AG04449 (cell line): ENCODE data around the gene PPP1R36.
A peak's percentile ranks its signal among the peaks of the same experiment; 100 is the strongest.
"Not testable (repeated sequence)": the region's sequence is repeated elsewhere in the genome, so short reads cannot be mapped to it uniquely, and the experiment has no call there.

Source experiments
- CTCF ChIA-PET: fragments of 350-600 bp; formaldehyde crosslinking; extraction: SDS; loops from one replicate; lab custom pipeline; 2021; ENCODE audit warnings: antibody characterized with exemption; lab: Yijun Ruan, JAX
- POLR2A ChIA-PET: fragments of 400-600, 350-600 bp; formaldehyde crosslinking; extraction: SDS; loops from one replicate; lab custom pipeline; 2020; ENCODE audit warnings: antibody characterized with exemption, inconsistent platforms; lab: Yijun Ruan, JAX
- DNase-seq: peaks from one replicate; pipeline ENCODE4 v3.0.0-alpha.2; 2010; ENCODE audit warnings: low read depth, low spot score
- H3K4me3 ChIP-seq: 2 replicates; pipeline ENCODE4 v1.5.1; 2011; ENCODE audit warnings: low read depth, mild to moderate bottlenecking, control low read depth, low read length
- CTCF ChIP-seq: IDR thresholded peaks from one replicate; pipeline ENCODE4 v1.5.1; 2011; ENCODE audit warnings: mild to moderate bottlenecking, moderate library complexity, low read length, control low read depth, inconsistent platforms; ENCODE audit not compliant: insufficient read depth; ENCODE audit errors: missing control alignments

Gene PPP1R36

DNA sequence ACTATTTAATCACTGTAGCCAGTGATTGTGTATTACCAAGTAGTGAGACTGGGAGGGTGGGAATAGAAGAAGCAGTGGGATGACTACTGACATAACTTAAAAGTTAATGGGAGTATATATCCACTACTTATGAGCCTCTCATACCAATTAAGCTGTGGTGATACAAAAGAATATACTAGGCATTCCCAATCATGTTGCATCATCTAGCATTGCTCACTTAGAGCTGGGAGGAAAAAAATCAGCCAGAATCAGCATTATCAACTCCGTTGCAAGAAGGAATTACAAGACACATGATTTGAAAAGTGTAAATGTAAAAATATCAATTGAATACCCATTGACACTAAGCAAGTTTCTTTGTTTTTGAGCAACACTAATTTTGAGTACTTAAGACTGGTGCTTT lies 745 bp upstream of the PPP1R36 start:
- TF ChIP-seq CTCF, result no peak
- no peak for DNase-seq
- POLR2A ChIA-PET, result interaction anchor here (0.7 to 4.7 kb wide), 2 partner anchors 8 to 86 kb away, joined by 3 to 28 read pairs; partner anchors contain the start of gene HSPA2

GRCh38 chr14:64550621-64551333 lies 1.0 kb downstream of the PPP1R36 start:
- TF ChIP-seq CTCF, result no peak
- no peak for DNase-seq
- ChIA-PET CTCF (interaction anchor here (0.8 to 2.1 kb wide), 6 partner anchors 8 to 92 kb away, joined by 3 to 10 read pairs (median 6); partner anchors contain the start of gene HSPA2), POLR2A (interaction anchor here (4.7 kb wide), 1 partner anchor 10 kb away, joined by 28 read pairs; the partner anchor contains the start of gene HSPA2)
- no peak overlapping the region for H3K4me3 ChIP-seq

More for the DNA sequence above, 745 bp upstream of the PPP1R36 start:
- H3K4me3 ChIP-seq, result no peak overlapping the region
- CTCF ChIA-PET, result interaction anchor here (1.0 to 1.1 kb wide), 4 partner anchors 8 to 87 kb away, joined by 3 to 4 read pairs (median 4); partner anchors contain the start of gene HSPA2

- DNase-seq, result no peak
- CTCF ChIA-PET, result interaction anchor here (1.0 to 3.5 kb wide), 4 partner anchors 12 to 82 kb away, joined by 3 to 14 read pairs (median 7); partner anchors contain the start of gene HSPA2
- no peak overlapping the region for H3K4me3 ChIP-seq
- POLR2A ChIA-PET, result interaction anchor here (1.9 kb wide), 1 partner anchor 14 kb away, joined by 7 read pairs; the partner anchor contains the start of gene HSPA2
- TF ChIP-seq CTCF, result no peak
Observed at GRCh38 chr14:64554556-64554955, 4.8 kb downstream of the PPP1R36 start.

- CTCF ChIA-PET, result interaction anchor here (0.6 to 1.0 kb wide), 2 partner anchors 12 to 13 kb away, joined by 3 to 4 read pairs; no protein-coding TSS in a partner anchor
- H3K4me3 ChIP-seq, result no peak overlapping the region
- POLR2A ChIA-PET, result interaction anchor here (0.6 to 1.0 kb wide), 2 partner anchors 16 to 198 kb away, joined by 3 to 4 read pairs; partner anchors contain the start of gene HSPA2
- TF ChIP-seq CTCF, result no peak
- DNase-seq, result peak; percentile 53
Observed at GRCh38 chr14:64556526-64556925, 6.8 kb downstream of the PPP1R36 start.

DNA sequence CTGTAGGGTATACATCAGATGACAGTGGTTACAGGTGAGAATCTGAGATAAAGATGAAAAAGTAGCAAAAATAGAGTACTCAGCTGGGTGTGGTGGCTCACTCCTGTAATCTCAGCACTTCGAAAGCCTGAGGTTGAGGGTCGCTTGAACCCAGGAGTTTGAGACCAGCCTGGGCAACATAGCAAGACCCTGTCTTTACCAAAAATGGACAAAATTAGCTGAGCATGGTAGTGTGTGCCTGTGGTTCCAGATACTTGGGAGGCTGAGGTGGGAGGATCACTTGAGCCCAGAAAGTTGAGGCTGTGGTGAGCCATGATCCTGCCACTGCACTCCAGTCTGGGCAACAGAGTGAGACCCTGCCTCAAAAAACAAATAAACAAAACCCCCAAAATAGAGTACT lies 8.5 kb downstream of the PPP1R36 start:
- CTCF ChIA-PET, DNase-seq, H3K4me3 ChIP-seq: not testable (repeated sequence)
- POLR2A ChIA-PET, result interaction anchor here (2.1 kb wide), 1 partner anchor 18 kb away, joined by 10 read pairs; the partner anchor contains the start of gene HSPA2

- DNase-seq, result no peak
- TF ChIP-seq CTCF, result no peak
- no peak overlapping the region for H3K4me3 ChIP-seq
- ChIA-PET POLR2A (interaction anchor here (1.5 kb wide), 1 partner anchor 21 kb away, joined by 5 read pairs; the partner anchor contains the start of gene HSPA2), CTCF (interaction anchor here (1.2 to 2.3 kb wide), 3 partner anchors 11 to 79 kb away, joined by 3 to 6 read pairs (median 3); partner anchors contain the start of gene HSPA2)
Observed at GRCh38 chr14:64561631-64562030, 11.9 kb downstream of the PPP1R36 start.
